NT2/D1 (cell line): Measurements from ENCODE around the gene SLC18A3.

Source experiments
- SUZ12 ChIP-seq: IDR thresholded peaks from 2 replicates; pipeline ENCODE4 v1.6.1; 2011; ENCODE audit not compliant: insufficient read length, insufficient read depth; ENCODE audit errors: extremely low read depth
- YY1 ChIP-seq: IDR thresholded peaks from 2 replicates; pipeline ENCODE4 v1.6.1; 2011; ENCODE audit not compliant: insufficient read length, insufficient read depth
- ZNF274 ChIP-seq: IDR thresholded peaks from 2 replicates; pipeline ENCODE4 v1.6.1; 2011; ENCODE audit warnings: mild to moderate bottlenecking, low read depth, low read length

DNA sequence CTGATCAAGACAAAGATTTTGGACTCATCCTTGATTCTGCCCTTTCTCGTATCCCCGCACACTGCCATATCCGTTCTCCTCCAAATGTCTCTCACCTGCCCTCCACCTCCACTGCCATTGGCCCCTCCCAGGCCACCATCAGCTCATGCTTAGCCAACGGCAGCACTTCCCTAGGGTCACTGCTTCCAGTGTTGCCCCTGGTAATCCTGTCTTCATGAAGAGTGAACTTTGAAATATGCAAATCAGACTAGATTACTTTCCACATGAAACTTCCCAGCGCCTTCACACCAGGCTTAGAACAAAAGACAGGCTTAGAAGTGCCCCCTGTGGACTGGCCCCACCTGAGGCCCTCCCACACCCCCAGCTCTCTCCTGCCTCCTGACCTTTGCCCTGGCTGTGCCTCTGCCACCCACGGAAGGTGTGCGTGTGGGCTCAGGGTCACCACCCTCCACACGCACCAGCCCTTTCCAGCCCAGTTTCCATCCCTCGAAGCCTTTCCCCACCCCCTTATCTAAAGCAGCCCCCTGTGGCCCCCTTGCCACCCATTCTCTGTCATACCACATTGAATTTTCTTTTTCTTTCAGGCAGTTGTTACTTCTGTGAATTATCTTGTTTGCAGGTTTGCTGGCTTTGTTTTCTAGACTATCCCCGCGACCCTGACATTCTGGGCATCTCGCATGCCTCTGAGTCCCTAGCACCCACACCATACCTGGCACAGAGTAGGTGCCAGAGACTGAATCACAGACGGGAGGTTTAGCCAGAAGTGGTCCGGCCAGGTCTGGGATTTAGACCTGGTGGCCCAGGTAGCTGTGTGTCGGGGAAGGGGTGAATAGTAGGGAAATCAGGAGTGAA lies 42.5 kb downstream of the SLC18A3 start:
- TF ChIP-seq YY1 (no peak), SUZ12 (no peak), ZNF274 (no peak)
